ENCODE measurements around the gene COX7A2. TPM values are rescaled to one million over a fixed set of nuclear protein-coding genes. Genes with fewer than 3 reads are reported as not detected.

COX7A2 gene, protein sequence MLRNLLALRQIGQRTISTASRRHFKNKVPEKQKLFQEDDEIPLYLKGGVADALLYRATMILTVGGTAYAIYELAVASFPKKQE
- total RNA-seq: 140 and 201 TPM in 2 replicates

GRCh38 chr6:75243333-75244062, at the start of gene COX7A2:
Gene COX7A2, minus strand, starts transcription at chr6:75243801. Its CDS starts 67 bp downstream, at chr6:75243734.

DNA sequence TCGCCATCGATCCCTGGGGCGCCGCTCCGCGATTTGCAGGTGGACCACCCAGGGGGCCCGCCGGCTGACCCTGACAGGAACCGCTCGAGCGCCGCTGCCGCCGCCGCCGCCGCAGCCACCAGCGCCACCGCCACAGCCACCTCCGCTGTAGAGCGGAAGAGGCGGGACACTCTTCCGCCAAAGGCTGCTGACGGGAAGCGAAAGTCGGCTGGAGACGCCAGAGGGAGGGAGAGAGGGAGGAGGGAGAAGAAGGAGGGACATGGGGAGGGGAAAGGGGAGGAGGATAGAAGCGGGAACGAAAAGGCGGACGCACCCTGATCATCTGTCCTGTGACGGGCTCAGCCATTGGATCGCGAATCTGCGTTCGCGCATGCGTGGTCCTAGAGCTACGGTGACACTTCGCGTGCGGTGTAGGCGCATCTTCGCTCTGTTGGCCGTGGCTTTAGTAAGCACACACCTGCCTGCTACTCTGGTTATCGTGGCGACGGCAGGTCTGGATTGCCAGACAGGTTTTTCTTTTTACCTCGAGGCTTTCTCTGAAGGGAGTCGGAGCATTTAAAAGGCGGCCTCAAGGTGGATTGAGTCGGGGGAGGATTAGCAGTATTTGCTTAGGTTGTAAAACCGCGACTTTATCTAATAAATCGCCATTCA, 41.2 kb upstream of the COX7A2 start, which contains the start of gene TMEM30A:
TMEM30A (minus strand) TSS at position 161 of the 651 bp plus-strand sequence; CDS start at position 7, 154 bp downstream.

GRCh38 chr6:75205776-75206575, 37.6 kb downstream of the COX7A2 start, which contains the start of gene COL12A1:
Gene COL12A1, minus strand, starts transcription at chr6:75206053. Its CDS starts 3,261 bp downstream, at chr6:75202792.

Other genes starting within 250 kb of the COX7A2 start
- 1.7 and 2.5 TPM in 2 replicates for gene COL12A1, start 37.7 kb downstream of the COX7A2 start, total RNA-seq
- gene TMEM30A, start 41.0 kb upstream of the COX7A2 start, total RNA-seq: 147 and 162 TPM in 2 replicates
- gene FILIP1, start 250.0 kb upstream of the COX7A2 start, total RNA-seq: 0.52 and 0.98 TPM in 2 replicates